ENCODE measurements around the gene PNKP. TPM values are rescaled to one million over a fixed set of nuclear protein-coding genes. Genes with fewer than 3 reads are reported as not detected.

PNKP gene
- total RNA-seq, 4 donors from 2014 or later = 47.7 to 104 (median 77.7) TPM

- intact Hi-C loops (cut with DNase I; ENCODE audit: low total_unique reads) = no loop called here
- H3K4me1 ChIP-seq = no peaks in the 10 kb centered on the region
Observed at GRCh38 chr19:49844138-49845095, 23.0 kb downstream of the PNKP start.

DNA sequence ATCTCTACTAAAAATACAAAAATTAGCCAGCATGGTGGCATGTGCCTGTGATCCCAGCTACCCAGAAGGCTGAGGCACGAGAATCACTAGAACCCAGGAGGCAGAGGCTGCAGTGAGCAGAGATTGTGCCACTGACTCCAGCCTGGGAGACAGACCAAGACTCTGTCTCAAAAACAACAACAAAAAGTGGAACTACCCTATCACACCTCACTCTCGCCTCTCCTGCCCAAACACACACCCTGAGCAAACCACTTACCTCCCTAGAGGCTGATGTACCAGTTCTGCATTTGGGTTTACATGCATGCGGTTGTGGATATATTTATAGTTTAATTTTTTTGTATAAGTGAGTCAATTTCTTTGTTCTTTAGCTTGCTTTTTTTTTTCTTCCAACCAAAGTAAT lies 24.1 kb downstream of the PNKP start:
- TF ChIP-seq POLR2A (IDR thresholded peaks at IDR 0.05) = no peak
- TF ChIP-seq, protein P1, sequence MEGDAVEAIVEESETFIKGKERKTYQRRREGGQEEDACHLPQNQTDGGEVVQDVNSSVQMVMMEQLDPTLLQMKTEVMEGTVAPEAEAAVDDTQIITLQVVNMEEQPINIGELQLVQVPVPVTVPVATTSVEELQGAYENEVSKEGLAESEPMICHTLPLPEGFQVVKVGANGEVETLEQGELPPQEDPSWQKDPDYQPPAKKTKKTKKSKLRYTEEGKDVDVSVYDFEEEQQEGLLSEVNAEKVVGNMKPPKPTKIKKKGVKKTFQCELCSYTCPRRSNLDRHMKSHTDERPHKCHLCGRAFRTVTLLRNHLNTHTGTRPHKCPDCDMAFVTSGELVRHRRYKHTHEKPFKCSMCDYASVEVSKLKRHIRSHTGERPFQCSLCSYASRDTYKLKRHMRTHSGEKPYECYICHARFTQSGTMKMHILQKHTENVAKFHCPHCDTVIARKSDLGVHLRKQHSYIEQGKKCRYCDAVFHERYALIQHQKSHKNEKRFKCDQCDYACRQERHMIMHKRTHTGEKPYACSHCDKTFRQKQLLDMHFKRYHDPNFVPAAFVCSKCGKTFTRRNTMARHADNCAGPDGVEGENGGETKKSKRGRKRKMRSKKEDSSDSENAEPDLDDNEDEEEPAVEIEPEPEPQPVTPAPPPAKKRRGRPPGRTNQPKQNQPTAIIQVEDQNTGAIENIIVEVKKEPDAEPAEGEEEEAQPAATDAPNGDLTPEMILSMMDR (IDR thresholded peaks at IDR 0.05) = no peak
- no peak overlapping the region for H3K4me3 ChIP-seq
- no peaks in the 10 kb centered on the region for H3K36me3 ChIP-seq
- intact Hi-C loops (cut with DNase I; ENCODE audit: low total_unique reads) = no loop called here
- H3K27ac ChIP-seq = no peak overlapping the region
- H3K9me3 ChIP-seq = no peaks in the 10 kb centered on the region
- no peaks in the 10 kb centered on the region for H3K4me1 ChIP-seq
- no peaks in the 10 kb centered on the region for H3K27me3 ChIP-seq
- DNase-seq = no peak

More at GRCh38 chr19:49844138-49845095, 23.0 kb downstream of the PNKP start:
- H3K27me3 ChIP-seq = no peaks in the 10 kb centered on the region
- no peaks in the 10 kb centered on the region for H3K9me3 ChIP-seq
- no peak for TF ChIP-seq POLR2A (IDR thresholded peaks at IDR 0.05)
- TF ChIP-seq, protein P1 (IDR thresholded peaks at IDR 0.05) = no peak
- no peak overlapping the region for H3K27ac ChIP-seq
- no peaks in the 10 kb centered on the region for H3K36me3 ChIP-seq
- H3K4me3 ChIP-seq = no peak overlapping the region
- DNase-seq = no peak

DNA sequence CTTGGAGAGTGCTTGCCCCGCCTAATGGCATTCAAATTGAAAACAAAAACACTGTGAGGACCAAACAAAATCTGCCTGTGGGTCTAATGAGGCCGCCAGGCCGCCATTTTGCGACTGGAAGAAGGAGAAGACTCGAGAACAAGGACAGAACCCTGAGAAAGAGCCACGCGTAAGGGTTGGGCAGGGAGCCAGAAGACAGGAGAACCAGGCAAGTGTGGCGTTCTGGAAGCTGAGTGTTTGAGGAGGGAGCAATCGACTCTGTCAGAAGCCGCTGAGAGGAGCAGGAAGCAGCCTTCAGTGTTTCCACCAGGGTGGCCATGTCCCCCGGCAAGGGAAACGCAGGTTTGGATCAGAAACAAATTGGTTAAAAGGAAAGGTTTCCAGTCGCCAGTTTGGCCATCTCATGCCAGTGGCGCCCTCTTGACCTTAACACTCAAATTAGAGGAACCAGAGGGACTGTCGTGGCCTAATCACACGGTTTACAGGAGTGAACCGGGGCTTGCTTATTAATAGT lies 26.6 kb downstream of the PNKP start:
- no peaks in the 10 kb centered on the region for H3K36me3 ChIP-seq
- H3K9me3 ChIP-seq = no peaks in the 10 kb centered on the region
- TF ChIP-seq POLR2A (IDR thresholded peaks at IDR 0.05) = no peak
- TF ChIP-seq, protein P1 (IDR thresholded peaks at IDR 0.05) = no peak
- H3K27me3 ChIP-seq = no peaks in the 10 kb centered on the region
- no peaks in the 10 kb centered on the region for H3K4me1 ChIP-seq
- no peak overlapping the region for H3K27ac ChIP-seq
- DNase-seq = no peak
- no peak overlapping the region for H3K4me3 ChIP-seq
- intact Hi-C loops (cut with DNase I; ENCODE audit: low total_unique reads) = no loop called here

DNA sequence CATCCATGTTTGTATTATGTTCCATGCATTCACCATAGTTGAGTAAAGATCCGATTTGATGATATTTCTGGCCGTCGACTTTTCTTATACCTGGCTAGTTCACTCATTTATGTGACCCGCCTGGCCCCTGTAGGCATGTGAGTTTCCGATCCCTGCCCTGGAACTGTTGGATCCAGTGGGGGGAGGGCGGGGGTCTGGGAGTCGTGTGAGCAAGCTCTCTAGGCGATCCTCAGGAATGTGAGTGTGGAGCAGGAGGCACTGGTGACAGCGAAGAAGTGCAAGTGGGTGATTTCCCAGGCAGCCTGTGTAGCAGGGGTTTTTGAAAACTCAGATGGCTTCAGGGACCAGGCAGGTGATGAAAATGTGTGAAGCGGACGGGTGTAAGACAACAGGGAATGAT lies 27.1 kb downstream of the PNKP start:
- intact Hi-C loops (cut with DNase I; ENCODE audit: low total_unique reads) = no loop called here
- DNase-seq = no peak
- H3K9me3 ChIP-seq = no peaks in the 10 kb centered on the region
- no peaks in the 10 kb centered on the region for H3K36me3 ChIP-seq
- H3K4me3 ChIP-seq = no peak overlapping the region
- H3K27me3 ChIP-seq = no peaks in the 10 kb centered on the region
- TF ChIP-seq, protein P1 (IDR thresholded peaks at IDR 0.05) = no peak
- no peak for TF ChIP-seq POLR2A (IDR thresholded peaks at IDR 0.05)
- H3K27ac ChIP-seq = no peak overlapping the region
- no peaks in the 10 kb centered on the region for H3K4me1 ChIP-seq

- Histone ChIP-seq H3K9me3 (no peaks in the 10 kb centered on the region), H3K27ac (no peak overlapping the region), H3K4me1 (no peaks in the 10 kb centered on the region), H3K4me3 (no peak overlapping the region), H3K36me3 (no peaks in the 10 kb centered on the region), H3K27me3 (no peaks in the 10 kb centered on the region)
- no peak for DNase-seq
- intact Hi-C loops (cut with DNase I; ENCODE audit: low total_unique reads) = no loop called here
- TF ChIP-seq POLR2A (IDR thresholded peaks at IDR 0.05) = no peak
- TF ChIP-seq, protein P1 (IDR thresholded peaks at IDR 0.05) = no peak
Observed at GRCh38 chr19:49839713-49840112, 27.7 kb downstream of the PNKP start.
